HEK293T (cell line): ENCODE data around the gene ALCAM.

ENCODE experiments used
- CTCF ChIA-PET: fragments of 350-600 bp; formaldehyde crosslinking; extraction: SDS; loops from one replicate; lab custom pipeline; 2021; ENCODE audit warnings: antibody characterized with exemption, inconsistent platforms; lab: Yijun Ruan, JAX
- POLR2A ChIA-PET: fragments of 350-600 bp; formaldehyde crosslinking; extraction: SDS; loops from one replicate; lab custom pipeline; 2020; ENCODE audit warnings: antibody characterized with exemption, inconsistent platforms; lab: Yijun Ruan, JAX
- DNase-seq: peaks from one replicate; pipeline ENCODE4 v3.0.0; 2012; ENCODE audit warnings: mixed read lengths; ENCODE audit errors: extremely low spot score
- ARNT ChIP-seq: fragments of 450-650 bp; IDR thresholded peaks from 2 replicates; pipeline ENCODE4 v1.6.1; 2017; ENCODE audit warnings: mild to moderate bottlenecking
- BHLHE40 ChIP-seq: fragments of 450-650 bp; IDR thresholded peaks from 2 replicates; pipeline ENCODE4 v1.6.1; 2016; ENCODE audit warnings: mild to moderate bottlenecking, moderate library complexity, borderline replicate concordance
- CTBP1 ChIP-seq: fragments of 450-650 bp; IDR thresholded peaks from 2 replicates; pipeline ENCODE4 v1.6.1; 2016; ENCODE audit warnings: borderline replicate concordance
- ELF4 ChIP-seq: fragments of 450-650 bp; IDR thresholded peaks from 2 replicates; pipeline ENCODE4 v1.6.1; 2017; ENCODE audit warnings: antibody characterized with exemption
- FOXA1 ChIP-seq: fragments of 450-650 bp; IDR thresholded peaks from 2 replicates; pipeline ENCODE4 v1.6.1; 2016; ENCODE audit warnings: mild to moderate bottlenecking
- FOXK2 ChIP-seq: fragments of 450-650 bp; IDR thresholded peaks from 2 replicates; pipeline ENCODE4 v1.6.1; 2016; ENCODE audit warnings: mild to moderate bottlenecking
- FOXM1 ChIP-seq: fragments of 450-650 bp; IDR thresholded peaks from 2 replicates; pipeline ENCODE4 v1.6.1; 2017; ENCODE audit warnings: mild to moderate bottlenecking, borderline replicate concordance
- HDGF ChIP-seq: fragments of 450-650 bp; IDR thresholded peaks from 2 replicates; pipeline ENCODE4 v1.6.1; 2017; ENCODE audit warnings: antibody characterized with exemption, borderline replicate concordance
- L3MBTL2 ChIP-seq: fragments of 450-650 bp; conservative IDR thresholded peaks from 2 replicates; pipeline ENCODE4 v1.6.1; 2016; ENCODE audit warnings: mild to moderate bottlenecking
- LEF1 ChIP-seq: fragments of 450-650 bp; IDR thresholded peaks from 2 replicates; pipeline ENCODE4 v1.6.1; 2017; ENCODE audit warnings: mild to moderate bottlenecking, borderline replicate concordance
- NFRKB ChIP-seq: fragments of 450-650 bp; IDR thresholded peaks from 2 replicates; pipeline ENCODE4 v1.6.1; 2016; ENCODE audit warnings: mild to moderate bottlenecking, moderate library complexity
- SP1 ChIP-seq: fragments of 450-650 bp; IDR thresholded peaks from 2 replicates; pipeline ENCODE4 v1.6.1; 2017
- SUZ12 ChIP-seq: fragments of 450-650 bp; IDR thresholded peaks from 2 replicates; pipeline ENCODE4 v1.6.1; 2016; ENCODE audit warnings: mild to moderate bottlenecking
- TARDBP ChIP-seq: fragments of 450-650 bp; IDR thresholded peaks from 2 replicates; pipeline ENCODE4 v1.6.1; 2016
- ZNF384 ChIP-seq: fragments of 450-650 bp; IDR thresholded peaks from 2 replicates; pipeline ENCODE4 v1.6.1; 2016
- TF ChIP-seq, protein P1 (sequence below): fragments of 450-650 bp; IDR thresholded peaks from 2 replicates; pipeline ENCODE4 v1.6.1; 2016

Gene ALCAM

GRCh38 chr3:105427332-105427731 is 60.6 kb downstream of the ALCAM start:
- ChIA-PET CTCF (no interaction called here), POLR2A (no interaction called here)
- TF ChIP-seq ELF4 (no peak), TARDBP (no peak), LEF1 (no peak), FOXM1 (no peak), FOXA1 (no peak)
- TF ChIP-seq, protein P1, sequence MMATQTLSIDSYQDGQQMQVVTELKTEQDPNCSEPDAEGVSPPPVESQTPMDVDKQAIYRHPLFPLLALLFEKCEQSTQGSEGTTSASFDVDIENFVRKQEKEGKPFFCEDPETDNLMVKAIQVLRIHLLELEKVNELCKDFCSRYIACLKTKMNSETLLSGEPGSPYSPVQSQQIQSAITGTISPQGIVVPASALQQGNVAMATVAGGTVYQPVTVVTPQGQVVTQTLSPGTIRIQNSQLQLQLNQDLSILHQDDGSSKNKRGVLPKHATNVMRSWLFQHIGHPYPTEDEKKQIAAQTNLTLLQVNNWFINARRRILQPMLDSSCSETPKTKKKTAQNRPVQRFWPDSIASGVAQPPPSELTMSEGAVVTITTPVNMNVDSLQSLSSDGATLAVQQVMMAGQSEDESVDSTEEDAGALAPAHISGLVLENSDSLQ, result no peak
- no peak for DNase-seq

- TF ChIP-seq CTBP1 (no peak), SP1 (no peak), BHLHE40 (no peak), ARNT (no peak), ELF4 (no peak), FOXA1 (no peak), LEF1 (no peak), HDGF (no peak), FOXK2 (no peak), L3MBTL2 (no peak), TARDBP (no peak), FOXM1 (no peak), SUZ12 (no peak), NFRKB (no peak), ZNF384 (no peak)
- TF ChIP-seq, protein P1, result no peak
Measured at GRCh38 chr3:105429034-105429762, 62.5 kb downstream of the ALCAM start.

DNA sequence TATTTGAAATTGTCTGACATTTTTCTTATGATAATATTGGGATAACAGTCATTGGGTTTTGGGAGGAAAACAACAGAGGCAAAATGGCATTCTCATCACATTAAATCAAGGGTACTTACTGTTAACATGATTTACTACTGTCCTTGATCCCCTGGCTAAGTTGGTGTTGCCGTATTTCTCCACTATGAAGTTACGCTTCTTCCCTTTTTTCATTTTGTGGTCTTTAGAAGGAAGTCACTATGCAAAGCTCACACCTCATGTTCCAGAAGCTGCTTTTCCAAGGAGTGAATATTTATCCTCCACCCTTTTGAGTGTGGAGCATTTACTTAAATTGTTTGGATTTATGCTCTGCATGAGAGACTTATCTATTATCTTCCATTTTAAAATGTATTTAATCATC is 63.7 kb downstream of the ALCAM start:
- POLR2A ChIA-PET, result no interaction called here
- CTCF ChIA-PET, result no interaction called here
- TF ChIP-seq SP1 (no peak), CTBP1 (no peak), LEF1 (no peak), FOXA1 (no peak), L3MBTL2 (no peak), NFRKB (no peak), FOXM1 (no peak), HDGF (no peak), ZNF384 (no peak), BHLHE40 (no peak), TARDBP (no peak), ELF4 (no peak), FOXK2 (no peak), SUZ12 (no peak)
- TF ChIP-seq, protein P1, result no peak
- no peak for DNase-seq

More at GRCh38 chr3:105429034-105429762, 62.5 kb downstream of the ALCAM start:
- no peak for DNase-seq
- ChIA-PET CTCF (no interaction called here), POLR2A (no interaction called here)

DNA sequence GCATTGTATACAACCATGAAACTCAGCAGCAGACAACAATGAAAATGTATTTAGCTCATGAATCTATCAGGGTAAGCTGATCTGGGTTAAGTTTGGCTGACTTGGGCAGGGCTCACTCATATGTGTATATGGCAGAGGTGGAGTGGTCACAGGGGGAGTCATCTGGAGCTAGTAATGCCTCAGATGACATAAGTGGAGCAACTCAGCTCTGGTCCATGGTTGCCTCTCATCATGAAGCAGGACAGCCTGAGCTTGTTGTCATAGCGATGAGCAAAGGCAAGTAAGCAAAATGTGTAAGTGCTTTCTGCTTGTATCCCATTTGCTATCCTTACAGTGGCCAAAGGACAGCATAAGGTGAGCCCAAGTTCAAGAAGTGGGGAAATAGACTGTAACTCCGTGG is 64.5 kb downstream of the ALCAM start:
- CTCF ChIA-PET, result no interaction called here

GRCh38 chr3:105435277-105435676 is 68.6 kb downstream of the ALCAM start:
- no peak for DNase-seq
- ChIA-PET CTCF (no interaction called here), POLR2A (no interaction called here)
- TF ChIP-seq CTBP1, result no peak
- TF ChIP-seq HDGF, result no peak
- no peak for TF ChIP-seq FOXA1
- TF ChIP-seq BHLHE40, result no peak
- TF ChIP-seq, protein P1, result no peak
- TF ChIP-seq FOXM1, result no peak
- TF ChIP-seq ZNF384, result no peak

More for the DNA sequence above, 64.5 kb downstream of the ALCAM start:
- POLR2A ChIA-PET, result no interaction called here
- TF ChIP-seq FOXK2 (no peak), BHLHE40 (no peak), NFRKB (no peak), LEF1 (no peak), FOXA1 (no peak), ELF4 (no peak), CTBP1 (no peak), HDGF (no peak), SP1 (no peak), TARDBP (no peak), ARNT (no peak), ZNF384 (no peak), L3MBTL2 (no peak), SUZ12 (no peak)
- TF ChIP-seq, protein P1, result no peak
- no peak for DNase-seq
